Natural killer cell (primary cell): Measurements from ENCODE around the gene PTOV1. TPM values are rescaled to one million over a fixed set of nuclear protein-coding genes. Genes with fewer than 3 reads are reported as not detected.

Experiments
- ATAC-seq, 3 donors: fragments of 150-1000 bp in 2 of 3; fragments of 200-7000 bp in 1 of 3; cut with Tn5 transposase; 1 replicate in 1 of 3; 2 replicates in 2 of 3; pipeline ENCODE4 v1.10.0; 2021; ENCODE audit warnings: mild to moderate bottlenecking in 2 of 3, moderate library complexity in 2 of 3
- DNase-seq, 2 donors: peaks; one replicate each; pipeline versions ENCODE4 v3.0.0 to v3.0.0-alpha.2; 2013 to 2021; ENCODE audit warnings: mixed read lengths in 1 of 2
- H3K27ac ChIP-seq: one replicate; pipeline ENCODE4 v1.5.1; 2013; ENCODE audit warnings: mild to moderate bottlenecking, low read length
- H3K27me3 ChIP-seq: one replicate; pipeline ENCODE4 v1.6.1; 2013; ENCODE audit warnings: low read length; ENCODE audit not compliant: control insufficient read depth, insufficient read depth
- H3K36me3 ChIP-seq: one replicate; pipeline ENCODE4 v1.6.1; 2013; ENCODE audit warnings: low read length; ENCODE audit not compliant: control insufficient read depth, insufficient read depth
- H3K4me1 ChIP-seq: one replicate; pipeline ENCODE4 v1.6.1; 2013; ENCODE audit warnings: low read length; ENCODE audit not compliant: control insufficient read depth, insufficient read depth
- H3K4me3 ChIP-seq: one replicate; pipeline ENCODE4 v1.5.1; 2013; ENCODE audit warnings: low read length
- H3K9me3 ChIP-seq: one replicate; pipeline ENCODE4 v1.6.1; 2013; ENCODE audit warnings: low read length; ENCODE audit not compliant: control insufficient read depth, insufficient read depth
- H3K27ac Mint-ChIP-seq, 2 donors: one replicate each; pipeline ENCODE4 v1.8.0; 2022; ENCODE audit warnings: mild to moderate bottlenecking in 2 of 2, mixed read lengths in 2 of 2, moderate library complexity in 1 of 2
- H3K27me3 Mint-ChIP-seq, 2 donors: one replicate each; pipeline ENCODE4 v1.8.0; 2022; ENCODE audit warnings: low read depth in 2 of 2, mixed read lengths in 2 of 2
- H3K36me3 Mint-ChIP-seq: one replicate; pipeline ENCODE4 v1.8.0; 2022; ENCODE audit warnings: mixed read lengths
- H3K4me1 Mint-ChIP-seq, 2 donors: one replicate each; pipeline ENCODE4 v1.8.0; 2022; ENCODE audit warnings: mixed read lengths in 2 of 2
- H3K4me3 Mint-ChIP-seq: one replicate; pipeline ENCODE4 v1.8.0; 2022; ENCODE audit warnings: mild to moderate bottlenecking, moderate library complexity, mixed read lengths
- H3K9me3 Mint-ChIP-seq, 2 donors: one replicate each; pipeline ENCODE4 v1.8.0; 2022; ENCODE audit warnings: mixed read lengths in 2 of 2
- CTCF ChIP-seq: fragments of 200-600 bp; IDR thresholded peaks from one replicate; pipeline ENCODE4 v1.8.0; 2022; ENCODE audit warnings: antibody characterized with exemption
- WGBS: methylation state at CpG from one replicate; pipeline ENCODE4 v1.1.7; 2013; ENCODE audit warnings: missing lambda C conversion rate; ENCODE audit not compliant: insufficient coverage; 5-methylcytosine and 5-hydroxymethylcytosine counted together
- intact Hi-C: fragments of 100-400 bp; cut with micrococcal nuclease; formaldehyde crosslinking; loops from one replicate; pipeline ENCODE4 v1.14.2; 2022
- total RNA-seq, 4 donors: library from RNA; stranded (reverse); fragments of 120-200 nt in 1 of 4; gene quantifications; one replicate each; pipeline versions ENCODE4 v1.2.3 to v1.2.4, GENCODE V29; 2013 to 2022

PTOV1 gene
- total RNA-seq, 3 donors from 2014 or later (not counting 1 experiment from before 2014, with no cell fraction given) = 116 to 132 (median 128) TPM

- ATAC-seq (no peak), DNase-seq (no peak)
- Histone ChIP-seq H3K4me1 (peaks cover 8% of the 10 kb centered on the region), H3K4me3 (no peak overlapping the region), H3K36me3 (peaks cover 21% of the 10 kb centered on the region), H3K27ac (no peak overlapping the region), H3K9me3 (no peaks in the 10 kb centered on the region), H3K27me3 (no peaks in the 10 kb centered on the region)
- Mint-ChIP-seq H3K36me3 (no peaks in the 10 kb centered on the region), H3K4me3 (no peak overlapping the region), H3K27ac (peak overlapping the region in 1 of 2 donors; percentile 38), H3K4me1 (peaks cover 10 to 19% of the 10 kb centered on the region in 2 donors), H3K27me3 (no peaks in the 10 kb centered on the region), H3K9me3 (no peaks in the 10 kb centered on the region)
- TF ChIP-seq CTCF = no peak
- intact Hi-C loops = no loop called here
- 97% methylated on average over 17 of the region's 17 CpGs for WGBS
Measured at GRCh38 chr19:49840736-49841249, 10.2 kb upstream of the PTOV1 start.

- H3K4me1 ChIP-seq = peaks cover 12% of the 10 kb centered on the region
Measured at GRCh38 chr19:49843265-49843664, 7.7 kb upstream of the PTOV1 start.

GRCh38 chr19:49844138-49845095 lies 6.5 kb upstream of the PTOV1 start:
- 88% methylated on average over 18 of the region's 18 CpGs for WGBS

More at GRCh38 chr19:49843265-49843664, 7.7 kb upstream of the PTOV1 start:
- no peaks in the 10 kb centered on the region for H3K36me3 Mint-ChIP-seq
- intact Hi-C loops = no loop called here
- 64% methylated on average over 2 of the region's 3 CpGs for WGBS
- H3K36me3 ChIP-seq = peaks cover 4% of the 10 kb centered on the region
- H3K27me3 ChIP-seq = no peaks in the 10 kb centered on the region
- H3K4me1 Mint-ChIP-seq = peaks cover 10 to 12% of the 10 kb centered on the region in 2 donors
- H3K27ac Mint-ChIP-seq = no peak overlapping the region
- H3K27me3 Mint-ChIP-seq = no peaks in the 10 kb centered on the region
- H3K4me3 ChIP-seq = no peak overlapping the region
- no peak overlapping the region for H3K27ac ChIP-seq
- H3K4me3 Mint-ChIP-seq = no peak overlapping the region
- DNase-seq (no peak), ATAC-seq (no peak)
- H3K9me3 ChIP-seq = no peaks in the 10 kb centered on the region
- TF ChIP-seq CTCF = no peak
- H3K9me3 Mint-ChIP-seq = no peaks in the 10 kb centered on the region

More at GRCh38 chr19:49844138-49845095, 6.5 kb upstream of the PTOV1 start:
- intact Hi-C loops = no loop called here
- Mint-ChIP-seq H3K36me3 (no peaks in the 10 kb centered on the region), H3K4me1 (peaks cover 12 to 15% of the 10 kb centered on the region in 2 donors), H3K4me3 (no peak overlapping the region), H3K27me3 (no peaks in the 10 kb centered on the region), H3K9me3 (no peaks in the 10 kb centered on the region), H3K27ac (no peak overlapping the region)
- peaks cover 2% of the 10 kb centered on the region for H3K36me3 ChIP-seq
- H3K27ac ChIP-seq = no peak overlapping the region
- no peaks in the 10 kb centered on the region for H3K9me3 ChIP-seq
- ATAC-seq = no peak
- H3K4me1 ChIP-seq = peaks cover 17% of the 10 kb centered on the region
- no peak overlapping the region for H3K4me3 ChIP-seq
- DNase-seq = no peak
- no peaks in the 10 kb centered on the region for H3K27me3 ChIP-seq
- TF ChIP-seq CTCF = no peak
